GM19467 (cell line): ENCODE results near the gene INSYN1.

Source experiments
- ATAC-seq: cut with Tn5 transposase; IDR thresholded peaks from one replicate; pipeline ENCODE4 v1.9.1; 2021; ENCODE audit warnings: mild to moderate bottlenecking, moderate library complexity; ENCODE audit not compliant: unreplicated experiment

Gene INSYN1

DNA sequence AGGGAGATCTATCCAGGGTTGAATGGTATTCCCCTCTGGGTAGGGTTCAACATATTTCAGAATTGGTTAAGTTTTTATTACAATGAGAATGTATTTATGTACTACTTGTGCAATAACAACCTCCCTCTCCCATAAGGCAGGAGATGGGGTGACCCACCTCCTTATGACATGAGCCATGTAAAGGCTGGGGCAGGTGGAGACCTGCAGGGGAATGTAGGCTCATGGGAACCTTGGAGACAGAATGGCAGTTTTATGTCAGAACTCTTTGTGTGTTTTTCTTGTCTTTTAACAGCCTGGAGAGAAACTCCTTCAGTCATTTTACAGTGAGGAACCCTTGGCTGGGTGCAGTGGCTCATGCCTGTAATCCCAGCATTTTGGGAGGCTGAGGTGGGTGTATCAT is 24.6 kb upstream of the INSYN1 start:
- no peak for ATAC-seq

DNA sequence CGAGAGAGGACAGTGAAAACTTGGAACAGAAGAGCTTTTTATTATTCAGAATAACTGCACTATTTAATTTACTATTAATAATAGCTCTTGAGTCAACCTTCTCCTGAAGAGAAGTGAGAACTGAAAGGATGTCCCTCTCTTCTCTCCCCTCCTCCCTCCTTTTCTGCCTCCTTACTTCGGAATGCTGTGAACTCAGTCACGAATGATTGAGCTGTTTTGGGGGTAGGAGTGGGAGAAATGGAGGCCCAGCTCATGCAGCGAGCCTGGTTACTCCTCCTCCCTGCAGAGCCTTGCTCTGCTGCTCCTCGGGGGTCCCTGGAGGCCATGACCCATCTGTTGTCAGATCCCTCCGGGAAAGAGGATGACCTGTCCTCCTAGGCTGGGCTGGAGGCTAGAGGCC is 20.3 kb upstream of the INSYN1 start:
- ATAC-seq = no peak

DNA sequence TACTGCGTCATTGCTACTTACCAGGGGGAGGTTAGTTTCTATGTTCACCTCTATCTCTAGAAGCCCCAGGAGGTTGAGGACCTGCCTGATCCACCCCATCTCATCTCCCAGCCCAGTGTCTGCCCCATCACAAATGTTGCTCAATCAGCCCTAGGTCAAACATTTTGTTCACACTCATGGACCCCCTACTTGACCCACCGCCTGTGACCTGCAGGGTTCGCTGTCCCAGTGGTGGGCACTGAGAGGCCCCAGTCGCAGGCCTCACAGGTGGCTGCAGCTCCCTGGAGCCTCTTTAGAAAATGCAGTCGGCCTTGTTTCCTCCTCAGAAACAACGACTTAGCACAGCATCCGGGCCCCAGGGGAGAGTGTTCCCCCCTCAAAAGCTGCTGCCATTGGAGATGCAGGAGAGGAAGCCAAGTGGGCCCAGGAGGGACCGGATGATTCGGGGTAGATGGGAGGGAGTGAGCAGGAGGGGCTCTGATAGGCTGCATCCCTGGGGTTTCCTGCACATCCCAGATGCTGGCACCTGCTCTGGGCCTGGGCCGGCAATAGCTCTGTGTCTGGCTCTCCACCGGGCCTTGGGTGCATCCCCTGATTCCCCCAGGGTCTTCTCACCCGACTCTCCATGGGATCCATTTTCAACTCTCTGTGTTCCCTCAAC is 18.4 kb upstream of the INSYN1 start:
- ATAC-seq = no peak

DNA sequence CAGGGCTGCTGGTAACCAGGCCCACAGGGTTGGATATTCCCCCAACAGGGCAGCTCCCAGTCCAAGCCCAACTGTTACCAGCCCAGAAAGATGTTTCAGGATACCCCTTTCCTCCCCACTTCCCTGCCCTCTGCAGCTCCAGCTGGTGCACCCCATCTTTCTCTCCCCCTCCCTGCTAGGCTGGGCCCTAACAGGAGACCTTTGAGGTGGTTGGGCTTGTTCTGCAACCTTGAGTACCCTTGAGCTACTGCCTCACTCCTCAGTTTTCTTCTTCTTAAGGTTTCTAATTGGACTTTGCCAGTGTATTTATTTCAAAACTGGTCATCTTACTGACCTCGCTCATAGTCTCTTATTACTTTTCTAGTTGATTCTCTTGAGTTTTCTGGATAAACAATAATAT is 16.9 kb upstream of the INSYN1 start:
- ATAC-seq = no peak

DNA sequence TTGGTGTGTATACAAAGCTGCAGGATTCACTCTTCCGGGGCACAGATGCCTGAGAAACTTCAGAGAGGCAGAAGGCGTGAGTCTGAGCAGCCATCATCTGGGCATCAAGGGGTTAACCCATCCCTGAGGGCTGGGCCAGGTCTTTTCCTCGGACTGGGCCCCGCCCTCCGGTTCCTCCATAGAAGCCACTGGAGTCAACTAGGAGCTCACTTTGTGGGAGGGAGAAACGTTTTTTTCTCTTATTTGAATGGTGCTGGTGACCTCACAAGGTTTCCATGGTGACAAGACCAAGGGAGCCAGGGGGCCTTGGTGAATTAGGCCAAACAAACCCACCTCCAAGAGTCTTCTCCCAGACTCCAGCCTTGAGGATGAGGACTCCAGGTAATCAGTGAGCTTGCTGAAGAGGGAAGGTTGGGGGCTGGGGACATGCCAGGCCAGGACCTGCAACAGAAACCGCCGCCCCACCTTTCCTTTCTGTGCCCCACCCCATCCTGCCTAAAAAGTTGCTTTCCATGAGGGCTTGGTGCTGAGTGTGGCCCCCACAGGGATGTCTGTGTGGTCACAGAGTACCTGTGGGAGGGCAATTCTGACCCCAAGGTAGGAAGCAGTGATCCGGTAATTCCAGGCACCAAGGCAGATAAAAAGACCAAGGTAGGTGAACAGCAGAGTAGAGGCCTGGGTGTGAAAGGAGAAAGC is 14.8 kb upstream of the INSYN1 start:
- ATAC-seq = no peak

DNA sequence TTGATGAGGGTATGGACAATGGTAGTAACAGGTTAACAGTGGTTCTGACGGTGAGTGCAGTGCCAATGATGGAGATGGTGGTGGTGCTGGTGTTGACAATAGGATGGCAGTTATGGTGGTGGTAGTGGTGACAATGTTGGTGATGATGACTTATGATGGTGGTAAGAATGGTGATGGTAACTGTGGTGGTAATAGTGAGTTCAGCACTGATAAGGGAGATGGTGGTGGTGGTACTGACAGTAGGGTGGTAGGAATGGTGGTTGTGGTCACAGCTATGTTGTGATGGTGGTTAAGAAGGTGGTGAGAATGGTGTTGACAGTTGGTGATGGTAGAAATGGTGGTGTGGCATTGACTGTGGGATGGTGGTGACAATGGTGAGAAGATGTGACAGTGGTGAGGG is 13.4 kb upstream of the INSYN1 start:
- no peak for ATAC-seq

DNA sequence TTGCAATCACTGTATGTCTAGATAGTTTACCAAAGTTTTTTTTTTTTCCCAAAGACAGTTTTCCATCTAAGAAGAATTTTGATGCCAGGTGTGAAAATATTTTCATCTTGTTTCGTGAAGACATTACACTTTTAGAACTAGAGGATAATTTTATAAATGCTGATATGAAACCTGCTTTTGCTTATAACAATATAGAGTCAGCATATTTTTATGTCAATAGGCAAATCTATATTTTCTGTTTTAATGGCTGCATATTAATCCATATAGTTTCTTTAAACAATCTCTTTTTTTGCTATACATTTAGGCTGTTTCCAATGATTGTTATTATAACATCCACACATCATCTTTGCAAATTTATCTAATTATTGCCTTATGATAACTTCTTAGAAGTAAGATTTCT is 12.6 kb upstream of the INSYN1 start:
- ATAC-seq = no peak

DNA sequence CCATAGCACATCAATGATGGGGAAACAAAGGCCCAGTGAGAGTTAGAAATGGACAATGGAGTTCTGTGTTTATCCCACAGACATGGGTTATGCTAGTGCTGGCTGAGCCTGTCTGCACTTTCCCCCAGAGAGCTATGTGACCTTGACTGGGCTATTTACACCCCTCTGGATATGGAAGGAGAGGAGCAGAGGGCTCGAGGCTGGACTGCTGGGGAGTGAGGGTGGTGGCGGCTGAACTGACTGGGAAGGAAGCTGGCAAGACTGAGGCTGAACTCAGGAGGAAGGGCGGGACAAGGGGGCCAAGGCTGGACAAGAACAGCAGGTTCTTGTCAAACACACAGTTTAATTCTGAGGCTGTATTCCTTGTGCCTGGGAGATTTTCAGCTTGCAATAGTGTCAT is 10.8 kb upstream of the INSYN1 start:
- no peak for ATAC-seq

DNA sequence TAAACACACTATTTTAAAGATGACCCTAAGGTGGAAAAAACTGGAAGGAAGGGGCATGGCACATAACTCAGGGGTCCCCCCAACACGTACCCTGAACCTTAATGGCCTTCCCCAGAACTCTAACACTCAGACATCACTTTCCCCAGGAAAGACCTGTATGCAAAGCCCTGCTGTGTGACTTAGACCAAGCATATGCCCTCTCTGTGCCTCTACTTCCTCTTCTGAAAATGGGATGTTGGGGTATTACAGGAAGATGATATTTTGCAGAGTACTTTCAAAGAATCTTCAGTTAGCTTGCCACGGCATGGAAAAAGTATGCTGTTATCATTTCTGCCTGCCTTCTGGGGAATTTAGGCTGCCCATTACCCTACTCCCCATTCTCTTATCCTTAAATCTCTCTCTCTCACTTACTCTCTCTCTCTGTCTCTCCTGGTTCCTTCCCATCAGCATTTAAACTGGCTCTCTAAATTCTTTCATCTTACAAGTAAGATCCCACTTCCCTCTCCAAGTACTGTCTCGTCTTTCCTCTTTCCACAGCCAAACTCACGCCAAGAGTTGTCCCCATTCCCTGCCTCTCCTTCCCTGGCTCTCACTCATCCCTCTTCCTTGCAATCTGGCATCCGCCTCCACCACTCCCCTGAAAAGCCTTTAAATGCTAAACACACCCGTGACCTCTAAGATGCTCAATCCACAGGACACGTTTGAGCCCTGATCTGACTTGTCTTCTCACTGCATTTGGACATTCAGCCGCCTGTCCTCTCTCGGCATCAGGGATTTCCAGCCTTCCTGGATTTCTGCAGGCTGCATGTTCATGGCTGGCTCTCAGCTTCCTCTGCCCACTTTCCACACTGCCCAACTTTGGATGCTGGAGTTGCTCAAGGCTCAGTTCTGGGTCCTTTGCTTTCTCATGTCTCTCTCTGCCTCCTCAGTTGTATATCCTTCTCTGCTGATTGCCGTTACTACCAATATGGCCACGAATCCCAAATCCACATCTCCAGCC is 7.5 kb upstream of the INSYN1 start:
- no peak for ATAC-seq

DNA sequence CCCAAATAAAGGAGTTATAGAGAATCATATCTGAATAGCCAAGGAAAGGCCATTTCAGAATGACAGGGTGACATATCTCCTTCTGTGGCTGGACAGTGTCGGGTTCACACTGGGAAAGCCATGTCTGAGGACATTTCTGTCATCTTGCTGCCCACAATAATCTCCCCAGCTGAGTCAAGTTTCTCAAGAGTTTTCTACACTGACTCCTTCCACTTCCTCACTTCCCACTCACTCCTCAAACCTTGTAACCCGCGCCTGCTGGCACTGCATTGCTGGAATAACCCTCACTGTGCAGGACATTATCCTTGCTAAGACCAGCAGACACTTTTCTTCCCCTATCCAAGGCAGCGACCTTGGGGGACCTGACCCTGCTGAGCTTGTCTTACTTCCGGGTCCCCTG is 5.3 kb upstream of the INSYN1 start:
- ATAC-seq = no peak

DNA sequence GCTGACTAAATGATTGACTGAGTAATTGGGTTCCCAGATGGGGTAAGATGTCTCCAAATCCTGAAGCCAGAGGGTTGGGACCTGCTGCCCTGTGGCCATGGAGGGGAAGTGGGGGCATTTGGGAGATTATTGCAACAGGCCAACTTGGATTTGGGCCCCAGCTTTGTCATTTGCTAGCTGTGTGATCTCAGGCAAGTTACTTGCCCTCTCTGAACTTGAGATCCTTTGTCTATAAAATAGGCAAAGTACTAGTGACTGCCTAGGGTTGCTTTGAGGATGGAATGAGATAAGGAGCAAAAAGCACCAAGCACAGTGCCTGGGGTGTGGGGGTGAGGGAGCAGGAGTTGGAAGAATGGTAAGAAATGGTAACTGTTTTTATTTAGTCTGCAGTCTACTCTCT is 4.4 kb upstream of the INSYN1 start:
- no peak for ATAC-seq

DNA sequence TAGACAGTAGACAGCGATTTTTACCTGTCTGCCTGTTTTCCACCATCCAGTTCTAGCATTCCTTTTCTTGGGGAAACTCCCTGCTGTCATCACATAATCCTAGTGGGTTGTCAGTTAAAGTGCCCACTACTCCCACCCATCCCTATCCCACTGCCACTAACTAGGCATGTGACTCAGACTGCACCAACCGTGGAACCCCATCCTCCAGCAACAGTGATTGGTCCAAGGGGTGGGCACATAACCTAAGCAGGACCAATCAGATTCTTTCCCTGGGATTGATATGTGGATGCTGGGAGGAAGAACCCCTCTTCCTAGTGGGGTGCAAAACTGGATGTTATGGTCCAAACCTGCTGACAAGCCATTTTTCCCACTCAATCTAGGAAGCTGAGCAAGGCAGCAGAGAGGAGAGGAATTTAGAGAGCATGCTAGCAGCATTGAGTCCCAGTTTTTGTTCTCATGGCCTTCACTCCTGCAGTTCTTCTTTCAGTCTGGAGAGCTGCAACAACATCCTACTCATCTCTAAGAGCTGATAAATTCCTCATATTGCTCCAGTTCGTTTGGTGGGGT is 3.9 kb upstream of the INSYN1 start:
- no peak for ATAC-seq

DNA sequence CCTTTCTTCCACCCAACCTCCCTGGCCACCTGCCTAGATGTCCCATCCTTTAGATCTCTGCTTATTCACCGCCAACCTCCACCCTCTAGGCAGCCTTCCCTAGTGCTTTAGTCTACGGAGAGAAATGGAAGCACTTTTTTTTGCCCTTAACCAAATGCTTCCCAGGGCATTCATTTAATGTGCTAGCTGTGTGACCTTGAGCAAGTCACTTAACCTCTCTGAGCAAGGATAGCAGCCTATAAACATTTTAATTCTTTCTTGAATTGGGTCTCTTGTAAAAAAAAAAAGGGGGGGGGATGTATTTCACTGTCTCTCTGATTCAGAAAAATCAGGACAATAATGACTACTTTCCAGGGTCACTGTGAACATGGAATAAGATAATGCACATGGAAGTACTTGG is 3.2 kb upstream of the INSYN1 start:
- ATAC-seq = no peak

DNA sequence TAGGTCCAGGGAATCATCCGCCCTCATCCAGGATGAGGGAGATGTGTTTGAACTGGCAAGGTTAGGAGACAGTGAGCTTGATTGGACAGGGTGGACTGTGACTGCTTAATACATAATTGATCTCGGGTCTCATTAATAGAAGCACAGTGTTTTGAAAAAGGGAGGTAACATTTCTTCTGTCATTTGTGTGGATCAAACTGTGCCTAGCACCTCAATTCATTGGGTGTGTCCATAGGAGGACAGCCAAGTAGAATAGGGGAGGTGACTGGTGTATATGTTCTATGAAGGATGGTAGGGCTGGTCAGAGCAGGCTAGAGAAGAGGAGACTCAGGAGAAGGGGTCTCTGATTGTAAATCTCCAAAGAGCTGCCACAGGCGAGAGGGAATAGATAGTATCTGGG is 2.8 kb upstream of the INSYN1 start:
- no peak for ATAC-seq

DNA sequence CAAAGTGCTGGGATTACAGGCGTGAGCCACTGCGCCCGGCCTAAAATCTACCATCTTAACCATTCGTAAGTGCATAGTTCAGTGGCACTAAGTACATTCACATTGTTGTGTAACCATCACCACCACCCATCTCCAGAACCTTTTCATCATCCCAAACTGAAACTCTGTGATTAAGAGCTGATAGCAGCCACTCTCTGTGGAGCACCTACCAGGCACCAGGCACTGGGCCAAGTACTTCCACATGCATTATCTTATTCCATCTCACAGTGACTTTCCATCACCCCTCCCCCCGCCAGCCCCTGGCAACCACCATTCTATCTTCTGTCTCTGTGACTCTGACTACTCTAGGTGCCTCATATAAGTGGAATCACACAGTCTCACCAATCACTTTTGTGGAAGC is 2.3 kb upstream of the INSYN1 start:
- no peak for ATAC-seq

DNA sequence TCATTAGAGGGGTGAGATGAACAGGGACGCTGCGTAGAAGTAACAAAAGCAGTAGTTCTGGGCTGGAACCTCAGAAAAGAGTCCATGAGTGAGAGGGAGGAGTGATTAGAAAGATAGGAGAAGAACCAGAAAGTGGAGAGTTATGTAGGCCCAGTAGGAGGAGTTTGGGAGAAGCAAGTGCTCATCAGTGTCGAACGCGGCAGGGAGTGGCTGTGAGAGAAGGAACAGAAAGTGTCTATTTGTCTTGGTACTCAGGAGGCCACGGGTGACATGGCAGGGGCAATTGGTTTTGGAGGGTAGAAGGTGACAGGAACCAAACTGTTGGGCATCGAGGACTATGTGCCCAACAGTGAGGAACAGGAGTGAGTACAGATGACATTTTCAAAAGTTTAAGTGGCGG is 1.3 kb upstream of the INSYN1 start:
- ATAC-seq = no peak

DNA sequence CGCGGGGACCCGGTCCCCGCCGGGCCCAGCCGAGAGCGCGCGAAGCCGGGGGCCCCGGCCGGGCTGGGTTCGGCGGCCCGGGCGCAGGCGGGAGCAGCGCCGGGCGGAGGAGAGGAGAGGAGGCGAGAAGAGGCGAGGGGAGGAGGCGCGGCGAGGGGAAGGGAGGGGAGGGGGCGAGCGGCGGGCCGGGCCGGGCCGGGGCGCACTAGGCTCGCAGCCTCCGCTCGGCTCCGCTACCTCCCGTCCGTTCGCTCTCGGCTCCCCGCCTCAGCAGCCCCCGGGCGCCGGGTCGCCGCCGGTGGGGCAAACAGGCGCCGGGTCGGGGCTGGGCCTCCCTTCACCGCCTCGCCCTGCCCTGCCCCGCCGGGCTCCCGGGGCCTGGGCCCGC is 351 bp downstream of the INSYN1 start:
- ATAC-seq = no peak

DNA sequence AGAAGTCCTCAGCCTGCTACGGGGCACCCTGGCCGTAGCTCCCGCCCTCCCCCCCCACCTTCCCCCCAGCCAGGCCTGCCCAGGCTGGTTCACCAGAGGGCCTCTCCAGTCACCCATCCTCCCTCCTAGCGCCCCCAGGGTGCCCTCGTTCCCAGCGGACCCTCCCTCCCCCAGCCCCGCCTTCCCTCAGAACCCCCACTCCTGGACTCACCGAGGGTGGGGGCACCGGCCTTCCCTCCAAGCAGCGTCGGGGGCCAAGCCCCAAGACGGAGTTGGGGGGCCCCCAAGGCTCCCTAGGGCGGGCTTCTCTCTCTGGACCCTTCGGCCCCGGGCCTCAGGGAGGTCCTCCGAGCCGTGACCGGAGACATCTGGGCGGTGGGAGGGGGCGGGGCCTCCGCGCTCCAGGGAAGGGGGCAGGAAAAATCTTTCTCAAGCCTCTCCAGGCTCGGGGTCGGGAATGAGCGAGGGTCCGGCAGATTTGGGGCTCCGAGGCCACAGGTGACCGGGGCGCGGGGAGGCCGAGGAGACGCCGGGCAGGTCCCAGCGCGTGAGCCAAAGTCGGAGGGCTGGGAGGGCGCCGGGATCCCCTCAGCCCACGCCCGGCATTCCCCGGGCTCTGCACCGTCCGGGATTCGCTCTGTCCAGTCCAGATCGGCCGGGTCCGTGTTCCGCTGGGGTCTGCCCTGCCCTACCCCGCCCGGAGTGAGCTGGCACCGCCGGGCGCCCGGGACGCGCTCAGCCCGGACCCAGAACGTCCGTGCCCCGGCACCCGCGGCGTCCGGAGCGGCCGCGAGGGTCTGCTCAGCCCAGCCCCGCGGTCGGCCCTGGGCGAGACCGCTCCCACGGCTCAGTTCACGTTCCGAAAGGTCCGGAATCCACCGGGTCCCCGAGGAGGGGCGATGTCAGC is 999 bp downstream of the INSYN1 start:
- no peak for ATAC-seq

DNA sequence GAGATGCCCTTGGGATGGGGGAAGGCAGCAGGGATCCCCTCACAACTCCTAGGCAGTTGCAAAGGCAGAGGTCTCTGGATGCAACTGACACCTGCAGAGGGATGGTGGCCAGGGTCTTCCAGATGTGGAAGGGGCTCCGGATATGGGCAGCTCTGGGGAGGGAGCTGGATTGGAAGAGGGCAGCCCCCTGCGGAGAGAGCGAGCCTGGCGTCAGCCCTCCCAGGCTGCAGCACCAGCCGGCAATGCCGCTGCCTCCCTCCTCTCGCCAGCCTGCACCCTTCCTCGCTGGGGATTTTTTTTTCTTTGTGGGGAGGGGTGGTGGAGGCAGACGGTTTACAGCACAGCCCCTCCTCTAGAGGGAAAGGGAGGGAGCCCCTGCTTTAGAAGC is 1.6 kb downstream of the INSYN1 start:
- ATAC-seq = no peak

DNA sequence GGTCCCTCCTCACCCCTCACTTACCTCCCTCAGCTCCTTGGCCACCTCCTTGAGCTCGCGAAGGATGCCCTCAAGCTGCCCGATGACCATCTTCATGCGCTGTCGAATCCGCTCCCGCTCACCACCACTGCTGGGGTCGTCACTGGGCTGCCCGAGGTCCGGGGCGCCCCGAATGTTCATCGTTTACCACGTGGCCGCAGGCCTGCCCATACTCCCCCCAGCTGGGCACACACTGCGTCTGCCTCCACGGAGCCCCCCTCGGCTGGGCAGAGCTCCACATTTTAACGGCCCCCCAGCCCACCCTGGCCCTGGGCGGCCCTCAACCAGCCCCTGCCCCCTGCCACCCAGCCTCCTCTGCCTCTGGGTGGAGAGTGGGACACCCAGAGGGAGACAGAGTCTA is 2.2 kb downstream of the INSYN1 start:
- no peak for ATAC-seq
